EL (cell line): ENCODE data around the gene CTPS2.

Experiments
- DNase-seq: peaks from one replicate; pipeline ENCODE4 v3.0.0-alpha.2; 2016

The CTPS2 gene

GRCh38 chrX:16711219-16711811, 1.2 kb downstream of the CTPS2 start:
- no peak for DNase-seq

GRCh38 chrX:16708016-16708415, 4.5 kb downstream of the CTPS2 start:
- no peak for DNase-seq

GRCh38 chrX:16705370-16705769, 7.1 kb downstream of the CTPS2 start:
- no peak for DNase-seq

- DNase-seq: no peak
These were observed 9.5 kb downstream of the CTPS2 start for GRCh38 chrX:16702700-16703599.

GRCh38 chrX:16700734-16701133, 11.7 kb downstream of the CTPS2 start:
- no peak for DNase-seq

- no peak for DNase-seq
These were observed 13.1 kb downstream of the CTPS2 start for GRCh38 chrX:16699389-16699788.

- DNase-seq: no peak
These were observed 15.5 kb downstream of the CTPS2 start for GRCh38 chrX:16696956-16697355.

- peak; percentile 44 for DNase-seq
These were observed 17.3 kb downstream of the CTPS2 start for GRCh38 chrX:16695079-16695676.

- DNase-seq: peak; percentile 41
These were observed 25.0 kb downstream of the CTPS2 start for GRCh38 chrX:16687514-16687913.

GRCh38 chrX:16683007-16683664, 29.3 kb downstream of the CTPS2 start:
- DNase-seq: no peak

GRCh38 chrX:16678689-16679088, 33.8 kb downstream of the CTPS2 start:
- DNase-seq: no peak

- peak; percentile 52 for DNase-seq
These were observed 41.5 kb downstream of the CTPS2 start for GRCh38 chrX:16671005-16671404.

GRCh38 chrX:16666541-16666940, 45.9 kb downstream of the CTPS2 start:
- DNase-seq: peak; percentile 66

- peak; percentile 51 for DNase-seq
These were observed 47.4 kb downstream of the CTPS2 start for GRCh38 chrX:16665089-16665488.

GRCh38 chrX:16664626-16665025, 47.8 kb downstream of the CTPS2 start:
- no peak for DNase-seq

- peak; percentile 7 for DNase-seq
These were observed 48.4 kb downstream of the CTPS2 start for GRCh38 chrX:16664074-16664473.

- DNase-seq: no peak
These were observed 50.1 kb downstream of the CTPS2 start for GRCh38 chrX:16662402-16662801.

- no peak for DNase-seq
These were observed 51.0 kb downstream of the CTPS2 start for GRCh38 chrX:16661495-16661894.

GRCh38 chrX:16659321-16659720, 53.1 kb downstream of the CTPS2 start:
- peak; percentile 22 for DNase-seq

GRCh38 chrX:16658284-16658683, 54.2 kb downstream of the CTPS2 start:
- DNase-seq: peak; percentile 62

GRCh38 chrX:16654093-16654492, 58.4 kb downstream of the CTPS2 start:
- no peak for DNase-seq

- no peak for DNase-seq
These were observed 59.0 kb downstream of the CTPS2 start for GRCh38 chrX:16653424-16653823.

GRCh38 chrX:16651391-16652024, 61.0 kb downstream of the CTPS2 start:
- DNase-seq: no peak
